Psoas muscle (tissue), 8 donors: ENCODE measurements around the gene ANO1. TPM values are rescaled to one million over a fixed set of nuclear protein-coding genes. Genes with fewer than 3 reads are reported as not detected.

Experiments used
- ATAC-seq, 4 donors: fragments of 200-7000 bp; cut with Tn5 transposase; one replicate each; pipeline ENCODE4 v1.9.1; 2020; ENCODE audit warnings: moderate library complexity in 3 of 4, mild to moderate bottlenecking in 2 of 4
- DNase-seq, 2 donors: peaks; one replicate each; pipeline ENCODE4 v3.0.0-alpha.2; 2020
- H3K27ac ChIP-seq: fragments of 200-600 bp; one replicate; pipeline ENCODE4 v1.8.0; 2022
- H3K27me3 ChIP-seq, 3 donors: fragments of 200-600 bp in 1 of 3; one replicate each; pipeline versions ENCODE4 v1.6.1 to v1.8.0; 2013 to 2022; ENCODE audit warnings: low read length in 2 of 3, mild to moderate bottlenecking in 2 of 3, moderate library complexity in 1 of 3; ENCODE audit not compliant: insufficient read depth in 3 of 3
- H3K36me3 ChIP-seq, 2 donors: fragments of 200-600 bp in 1 of 2; one replicate each; pipeline versions ENCODE4 v1.6.1 to v1.8.0; 2013 to 2022; ENCODE audit warnings: low read depth in 1 of 2, mild to moderate bottlenecking in 1 of 2, moderate library complexity in 1 of 2; ENCODE audit not compliant: insufficient read depth in 1 of 2
- H3K4me1 ChIP-seq: fragments of 200-600 bp; one replicate; pipeline ENCODE4 v1.8.0; 2022
- H3K4me3 ChIP-seq: fragments of 200-600 bp; one replicate; pipeline ENCODE4 v1.8.0; 2022; ENCODE audit warnings: mild to moderate bottlenecking
- H3K9me3 ChIP-seq: fragments of 200-600 bp; one replicate; pipeline ENCODE4 v1.8.0; 2022
- WGBS, 3 donors: extraction: QIAGEN DNeasy Blood & Tissue Kit; methylation state at CpG; one replicate each; pipeline versions ENCODE4 v1.1.6 to v1.1.7; 2013; 5-methylcytosine and 5-hydroxymethylcytosine counted together
- intact Hi-C, 2 donors: fragments of 100-400 bp; cut with DNase I; formaldehyde crosslinking; loops; one replicate each; pipeline versions ENCODE4 v1.11.0 to v1.14.2; 2022
- polyA plus RNA-seq, 3 donors: library from polyadenylated mRNA; stranded (reverse); fragments of 200-250 nt; gene quantifications; one replicate each; pipeline ENCODE4 v1.2.3, GENCODE V29; 2013
- total RNA-seq, 4 donors: library from RNA; stranded (reverse); fragmentation: NEBNext Ultra II Directional in 2 of 4; extraction: Animal tissue kit (Norgen Biotek cat#: 25700) in 2 of 4; gene quantifications; one replicate each; pipeline versions ENCODE4 v1.2.1 to v1.2.4, GENCODE V29; 2021 to 2023
- TF ChIP-seq, protein P1 (sequence below): fragments of 200-600 bp; IDR thresholded peaks from one replicate; pipeline ENCODE4 v1.8.0; 2022; ENCODE audit warnings: antibody characterized with exemption
- donor health status: healthy with polysubstance abuse.
- donor health status: DM: no; HTN: no; CAD: no; lungs with moderate emphysema.
- donor health status: Bipolar disorder and iron deficiency.
- donor health status: healthy.
- donor health status: DM: yes; HTN: yes; CAD: no.
- donor health status: DM: no; HTN: no; CAD: no.
- donor health status: DM: no; HTN: no; CAD: no.
- donor health status: DM: yes; HTN: yes; CAD: no.

ANO1 gene
- total and polyA plus RNA-seq, 7 donors, result 2.2 to 11.3 (median 8.7) TPM

DNA sequence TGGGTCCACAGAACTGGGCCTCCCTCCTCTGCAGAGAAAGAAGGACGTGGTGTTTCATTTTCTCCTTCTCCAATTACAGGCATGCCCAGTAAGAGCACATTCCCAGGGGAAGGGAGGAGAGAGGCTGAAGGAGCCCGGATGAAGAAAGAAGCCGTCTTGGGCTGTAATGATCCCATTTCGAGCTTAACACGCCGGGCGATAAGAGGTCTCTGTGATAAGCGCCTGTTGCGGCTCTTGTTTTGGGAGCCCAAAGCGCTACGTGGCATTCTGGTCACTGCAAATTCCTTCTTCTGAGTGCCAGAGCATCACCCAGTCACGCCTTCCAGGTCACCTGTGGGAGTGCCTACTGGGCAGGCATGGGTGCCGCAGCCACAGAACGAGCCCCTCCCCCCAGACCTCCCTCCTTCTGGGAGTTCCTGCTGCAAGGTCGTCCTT is 57.5 kb downstream of the ANO1 start:
- Histone ChIP-seq H3K27ac (no peak overlapping the region), H3K27me3 (no peaks in the 10 kb centered on the region), H3K36me3 (no peaks in the 10 kb centered on the region), H3K4me3 (no peak overlapping the region), H3K4me1 (no peaks in the 10 kb centered on the region), H3K9me3 (no peaks in the 10 kb centered on the region)
- DNase-seq (no peak), ATAC-seq (peak in 2 of 4 donors; percentile 30 to 75)
- intact Hi-C loops, result no loop called here
- TF ChIP-seq, protein P1, sequence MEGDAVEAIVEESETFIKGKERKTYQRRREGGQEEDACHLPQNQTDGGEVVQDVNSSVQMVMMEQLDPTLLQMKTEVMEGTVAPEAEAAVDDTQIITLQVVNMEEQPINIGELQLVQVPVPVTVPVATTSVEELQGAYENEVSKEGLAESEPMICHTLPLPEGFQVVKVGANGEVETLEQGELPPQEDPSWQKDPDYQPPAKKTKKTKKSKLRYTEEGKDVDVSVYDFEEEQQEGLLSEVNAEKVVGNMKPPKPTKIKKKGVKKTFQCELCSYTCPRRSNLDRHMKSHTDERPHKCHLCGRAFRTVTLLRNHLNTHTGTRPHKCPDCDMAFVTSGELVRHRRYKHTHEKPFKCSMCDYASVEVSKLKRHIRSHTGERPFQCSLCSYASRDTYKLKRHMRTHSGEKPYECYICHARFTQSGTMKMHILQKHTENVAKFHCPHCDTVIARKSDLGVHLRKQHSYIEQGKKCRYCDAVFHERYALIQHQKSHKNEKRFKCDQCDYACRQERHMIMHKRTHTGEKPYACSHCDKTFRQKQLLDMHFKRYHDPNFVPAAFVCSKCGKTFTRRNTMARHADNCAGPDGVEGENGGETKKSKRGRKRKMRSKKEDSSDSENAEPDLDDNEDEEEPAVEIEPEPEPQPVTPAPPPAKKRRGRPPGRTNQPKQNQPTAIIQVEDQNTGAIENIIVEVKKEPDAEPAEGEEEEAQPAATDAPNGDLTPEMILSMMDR, result no peak
- 51 to 62% (median 52%) methylated on average over 15 of the region's 15 CpGs for WGBS, 3 donors

DNA sequence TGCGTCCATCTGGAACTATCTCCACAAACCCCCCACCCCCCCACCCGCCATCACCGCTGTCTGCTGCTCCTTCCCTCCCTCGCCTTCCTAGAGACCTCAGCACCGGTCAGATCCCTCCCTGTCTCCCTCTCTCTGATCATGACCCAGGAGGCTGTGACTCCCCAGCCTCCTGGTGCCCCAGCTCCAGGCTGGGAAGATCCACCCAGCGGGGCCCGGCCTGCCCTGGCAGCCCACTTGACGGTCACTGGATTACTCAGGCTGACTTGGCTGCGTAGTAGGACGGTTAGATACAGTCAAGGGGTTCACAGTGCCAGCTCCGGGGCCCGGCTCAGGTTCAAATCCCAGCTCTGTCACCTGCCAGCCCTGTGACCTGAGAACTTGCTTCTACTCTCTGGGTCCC is 59.3 kb downstream of the ANO1 start:
- 86 to 96% (median 90%) methylated on average over 9 to 12 of the region's 12 CpGs for WGBS, 3 donors
- no peak for DNase-seq
- ATAC-seq, result no peak
- Histone ChIP-seq H3K9me3 (no peaks in the 10 kb centered on the region), H3K36me3 (no peaks in the 10 kb centered on the region), H3K27ac (no peak overlapping the region), H3K27me3 (no peaks in the 10 kb centered on the region), H3K4me1 (no peaks in the 10 kb centered on the region), H3K4me3 (no peak overlapping the region)
- TF ChIP-seq, protein P1, result no peak
- intact Hi-C loops, result no loop called here

DNA sequence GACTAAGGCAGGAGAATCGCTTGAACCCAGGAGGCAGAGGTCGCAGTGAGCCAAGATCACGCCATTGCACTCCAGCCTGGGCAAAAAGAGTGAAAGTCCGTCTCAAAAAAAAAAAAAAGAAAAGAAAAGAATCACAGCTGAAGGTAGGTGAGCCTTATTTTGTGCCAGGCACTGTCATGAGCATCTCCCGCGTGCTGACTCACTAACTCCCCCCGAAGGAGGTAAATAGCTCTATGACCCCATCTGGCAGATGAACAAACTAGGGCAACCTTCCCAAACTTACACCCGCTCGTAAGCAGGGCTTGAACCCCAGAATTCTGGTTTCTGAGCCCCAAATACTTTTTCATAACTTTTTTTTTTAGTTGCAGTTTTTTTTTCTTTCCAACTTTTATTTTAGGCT is 60.3 kb downstream of the ANO1 start:
- DNase-seq, result no peak

DNA sequence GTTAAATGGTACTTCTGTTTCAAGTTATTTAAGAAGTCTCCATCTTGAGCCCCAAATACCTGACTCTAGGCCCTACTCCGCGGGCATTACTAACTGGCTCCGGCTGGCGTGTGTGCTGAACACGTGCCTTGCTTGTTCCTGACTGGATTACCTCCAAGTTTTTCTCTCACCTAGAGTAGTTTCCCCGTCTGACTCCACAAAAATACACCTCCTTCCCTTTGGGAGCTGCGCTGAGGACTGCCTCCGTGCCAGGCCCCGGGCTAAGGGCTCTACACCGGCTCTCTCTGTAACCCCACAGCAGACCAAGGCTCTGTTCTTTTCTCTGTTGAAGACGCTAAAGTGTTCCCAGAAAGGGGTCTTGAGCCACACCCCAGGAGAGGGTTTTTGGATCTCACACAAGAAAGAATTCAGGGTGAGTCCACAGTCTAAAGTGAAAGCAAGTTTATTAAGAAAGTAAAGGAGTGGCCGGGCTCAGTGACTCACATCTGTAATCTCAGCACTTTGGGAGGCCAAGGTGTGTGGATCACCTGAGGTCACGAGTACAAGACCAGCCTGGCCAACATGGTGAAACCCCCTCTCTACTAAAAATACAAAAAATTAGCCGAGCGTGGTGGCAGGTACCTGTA is 61.8 kb downstream of the ANO1 start:
- TF ChIP-seq, protein P1, result no peak
- Histone ChIP-seq H3K4me3 (no peak overlapping the region), H3K27me3 (peaks cover 0 to 9% (median 0%) of the 10 kb centered on the region in 3 donors), H3K4me1 (no peaks in the 10 kb centered on the region), H3K36me3 (no peaks in the 10 kb centered on the region), H3K9me3 (no peaks in the 10 kb centered on the region), H3K27ac (no peak overlapping the region)
- DNase-seq, result no peak
- intact Hi-C loops, result no loop called here
- 93 to 95% (median 95%) methylated on average over 15 of the region's 15 CpGs for WGBS, 3 donors
- no peak for ATAC-seq

More for the DNA sequence above, 60.3 kb downstream of the ANO1 start:
- H3K4me1 ChIP-seq, result no peaks in the 10 kb centered on the region
- no peaks in the 10 kb centered on the region for H3K9me3 ChIP-seq
- intact Hi-C loops, result no loop called here
- ATAC-seq, result no peak
- TF ChIP-seq, protein P1, result no peak
- H3K4me3 ChIP-seq, result no peak overlapping the region
- H3K36me3 ChIP-seq, result no peaks in the 10 kb centered on the region
- 86 to 90% (median 88%) methylated on average over 9 of the region's 9 CpGs for WGBS, 3 donors
- H3K27ac ChIP-seq, result no peak overlapping the region
- H3K27me3 ChIP-seq, result no peaks in the 10 kb centered on the region
